HepG2 (cell line): ENCODE measurements around the gene PRKCD. TPM values are rescaled to one million over a fixed set of nuclear protein-coding genes. Genes with fewer than 3 reads are reported as not detected.

Source experiments
- ATAC-seq: fragments of 200-7000 bp; cut with Tn5 transposase; 3 replicates; pipeline ENCODE4 v1.9.1; 2020; ENCODE audit warnings: mild to moderate bottlenecking, moderate library complexity
- BruUV-seq: library from RNA; stranded (reverse); fragments of 400-500 nt; replicated peaks from 2 replicates; lab custom pipeline; 2021; lab: Mats Ljungman, UMichigan
- CTCF ChIA-PET: fragments of 300-600 bp; formaldehyde crosslinking; extraction: SDS; loops from one replicate; lab custom pipeline; 2021; ENCODE audit warnings: low total read pairs, inconsistent platforms, low intra/inter-chr PET ratio; lab: Yijun Ruan, JAX
- POLR2A ChIA-PET: fragments of 350-600 bp; sonication (Branson Sonifier 250); formaldehyde crosslinking; loops from one replicate; lab custom pipeline; 2020; ENCODE audit warnings: antibody characterized with exemption, inconsistent platforms; lab: Yijun Ruan, JAX
- DNase-seq: peaks from one replicate; pipeline ENCODE4 v3.0.0-alpha.2; 2015; ENCODE audit warnings: low spot score
- FAIRE-seq: peaks from 3 replicates; lab custom pipeline; 2011; peaks lifted over from hg19 to GRCh38; lab: Jason Lieb, UNC
- H2AFZ ChIP-seq: one replicate; pipeline ENCODE4 v1.6.1; 2011; ENCODE audit warnings: low read length, inconsistent platforms
- H3K27ac ChIP-seq: fragments of 300-600 bp; 3 replicates; pipeline ENCODE4 v1.8.0; 2011; ENCODE audit warnings: mixed run types, mild to moderate bottlenecking, mixed read lengths, low read length, inconsistent platforms; ENCODE audit not compliant: insufficient read depth; ENCODE audit errors: extremely low read length
- H3K27me3 ChIP-seq, 2 experiments: fragments of 200-600 bp in 1 of 2; 2 replicates in 1 of 2; 3 replicates in 1 of 2; pipeline versions ENCODE4 v1.6.0 to v1.8.0; 2011; ENCODE audit warnings: low read length in 2 of 2, mild to moderate bottlenecking in 2 of 2, moderate library complexity in 2 of 2, inconsistent platforms in 1 of 2; ENCODE audit not compliant: insufficient read depth in 2 of 2, control insufficient read depth in 1 of 2
- H3K36me3 ChIP-seq, 2 experiments: fragments of 200-600 bp in 1 of 2; replicated peaks in 1 of 2; 2 replicates in 1 of 2; 3 replicates in 1 of 2; pipeline versions ENCODE4 v1.5.1 to v1.8.0; 2011; ENCODE audit warnings: low read length in 2 of 2, inconsistent platforms in 1 of 2; ENCODE audit not compliant: insufficient read depth in 2 of 2, control insufficient read depth in 1 of 2
- H3K4me1 ChIP-seq: 2 replicates; pipeline ENCODE4 v1.5.1; 2012; ENCODE audit warnings: low read length, inconsistent platforms; ENCODE audit not compliant: insufficient read depth
- H3K4me2 ChIP-seq: 2 replicates; pipeline ENCODE4 v1.6.0; 2011; ENCODE audit warnings: low read depth, low read length, inconsistent platforms
- H3K4me3 ChIP-seq, 3 experiments: fragments of 200-600 bp in 1 of 3; sonication (generic), shearing (Covaris generic) in 1 of 3; replicated peaks in 1 of 3; 2 replicates each; pipeline ENCODE4 v1.5.1; 2011 to 2016; ENCODE audit warnings: low read length in 3 of 3, inconsistent platforms in 2 of 3, low read depth in 2 of 3, mild to moderate bottlenecking in 2 of 3, control low read depth in 1 of 3, mixed read lengths in 1 of 3; ENCODE audit not compliant: insufficient read depth in 1 of 3
- H3K79me2 ChIP-seq: one replicate; pipeline ENCODE4 v1.6.1; 2011; ENCODE audit warnings: low read length, inconsistent platforms; ENCODE audit not compliant: insufficient read depth
- H3K9ac ChIP-seq: 2 replicates; pipeline ENCODE4 v1.6.0; 2011; ENCODE audit warnings: mild to moderate bottlenecking, low read depth, low read length, inconsistent platforms; ENCODE audit not compliant: insufficient read depth
- H3K9me3 ChIP-seq: 2 replicates; pipeline ENCODE4 v1.5.1; 2012; ENCODE audit warnings: mild to moderate bottlenecking, low read length
- H4K20me1 ChIP-seq: 2 replicates; pipeline ENCODE4 v1.6.0; 2011; ENCODE audit warnings: inconsistent platforms, mild to moderate bottlenecking, low read length, moderate library complexity; ENCODE audit not compliant: insufficient read depth
- CREB3 ChIP-seq: sonication (generic); formaldehyde crosslinking; IDR thresholded peaks from 2 replicates; pipeline ENCODE4 v1.5.0; 2020; ENCODE audit warnings: missing genetic modification reagents
- ELF3 ChIP-seq: IDR thresholded peaks from 2 replicates; pipeline ENCODE4 v1.6.1; 2016; ENCODE audit warnings: missing genetic modification reagents, missing compliant biosample characterization
- GABPA ChIP-seq, 2 experiments: IDR thresholded peaks; 2 replicates each; pipeline ENCODE4 v1.6.1; 2011 to 2016; ENCODE audit warnings: low read depth in 2 of 2, low read length in 1 of 2, missing biosample characterization in 1 of 2, missing genetic modification characterization in 1 of 2
- HNRNPLL ChIP-seq: fragments of 200-400 bp; formaldehyde crosslinking; IDR thresholded peaks from 2 replicates; pipeline ENCODE4 v1.6.1; 2017; ENCODE audit warnings: mild to moderate bottlenecking, low read depth, low read length; ENCODE audit not compliant: poor library complexity, severe bottlenecking
- HNRNPUL1 ChIP-seq: fragments of 200-400 bp; formaldehyde crosslinking; IDR thresholded peaks from 2 replicates; pipeline ENCODE4 v1.6.1; 2017; ENCODE audit warnings: low read depth, mild to moderate bottlenecking, low read length, moderate library complexity
- KLF9 ChIP-seq: IDR thresholded peaks from 2 replicates; pipeline ENCODE4 v1.6.1; 2016; ENCODE audit warnings: low read depth
- MEIS2 ChIP-seq: sonication (generic); formaldehyde crosslinking; IDR thresholded peaks from 2 replicates; pipeline ENCODE4 v1.9.0; 2021; ENCODE audit warnings: mild to moderate bottlenecking, missing genetic modification reagents
- MIXL1 ChIP-seq: IDR thresholded peaks from 2 replicates; pipeline ENCODE4 v1.6.1; 2016
- NR2C2 ChIP-seq: sonication (generic); formaldehyde crosslinking; IDR thresholded peaks from 2 replicates; pipeline ENCODE4 v1.4.0; 2020; ENCODE audit warnings: missing genetic modification reagents, mild to moderate bottlenecking, moderate library complexity, borderline replicate concordance
- PPARG ChIP-seq: conservative IDR thresholded peaks from 2 replicates; pipeline ENCODE4 v1.6.1; 2016; ENCODE audit warnings: missing biosample characterization, missing genetic modification reagents
- PRDM10 ChIP-seq: sonication (generic); formaldehyde crosslinking; IDR thresholded peaks from 2 replicates; pipeline ENCODE4 v1.4.0; 2020; ENCODE audit warnings: low read depth, missing genetic modification reagents
- RCOR2 ChIP-seq: IDR thresholded peaks from 2 replicates; pipeline ENCODE4 v1.6.1; 2016; ENCODE audit warnings: missing biosample characterization, missing genetic modification reagents
- SKI ChIP-seq: fragments of 450-650 bp; IDR thresholded peaks from one replicate; pipeline ENCODE4 v1.6.1; 2018; ENCODE audit warnings: mild to moderate bottlenecking; ENCODE audit not compliant: partially characterized antibody
- TBL1XR1 ChIP-seq: fragments of 150-350 bp; IDR thresholded peaks from 2 replicates; pipeline ENCODE4 v1.6.1; 2014; ENCODE audit warnings: borderline replicate concordance, low read length; ENCODE audit not compliant: partially characterized antibody
- TCF12 ChIP-seq, 2 experiments: fragments of 450-650 bp in 1 of 2; sonication (generic) in 1 of 2; formaldehyde crosslinking in 1 of 2; IDR thresholded peaks; 2 replicates each; pipeline versions ENCODE4 v1.6.1 to v1.8.0; 2017 to 2022; ENCODE audit warnings: antibody characterized with exemption in 1 of 2, mild to moderate bottlenecking in 1 of 2, missing genetic modification reagents in 1 of 2, moderate library complexity in 1 of 2
- ZNF251 ChIP-seq: sonication (generic); formaldehyde crosslinking; IDR thresholded peaks from 2 replicates; pipeline ENCODE4 v1.9.0; 2021; ENCODE audit warnings: mild to moderate bottlenecking, missing genetic modification reagents
- ZNF451 ChIP-seq: sonication (generic); formaldehyde crosslinking; IDR thresholded peaks from 2 replicates; pipeline ENCODE4 v1.5.0; 2020; ENCODE audit warnings: mild to moderate bottlenecking, missing genetic modification reagents
- ZNF775 ChIP-seq: sonication (generic); formaldehyde crosslinking; IDR thresholded peaks from 2 replicates; pipeline ENCODE4 v1.4.0; 2020; ENCODE audit warnings: missing genetic modification reagents, mild to moderate bottlenecking, moderate library complexity, borderline replicate concordance
- ZNF781 ChIP-seq: sonication (generic); formaldehyde crosslinking; IDR thresholded peaks from 2 replicates; pipeline ENCODE4 v1.5.1; 2020; ENCODE audit warnings: borderline replicate concordance, mild to moderate bottlenecking, missing genetic modification reagents; ENCODE audit errors: not compliant biosample characterization
- WGBS: methylation state at CpG from one replicate; pipeline ENCODE4 v1.1.6; 2017; ENCODE audit warnings: low lambda C conversion rate; 5-methylcytosine and 5-hydroxymethylcytosine counted together
- in situ Hi-C: cut with HindIII; loops from 2 replicates; pipeline ENCODE4 v1.10.0; 2017; ENCODE audit warnings: low pct_unique_long_range_greater_than_20kb; ENCODE audit not compliant: extremely low pct_ligation_motif_present
- intact Hi-C: fragments of 100-400 bp; cut with micrococcal nuclease; formaldehyde crosslinking; loops from one replicate; pipeline ENCODE4 v1.10.0; 2022; ENCODE audit not compliant: unreplicated experiment
- polyA plus RNA-seq, 8 experiments: library from polyadenylated mRNA; depleted of rRNA in 3 of 8; stranded (reverse) in 7 of 8; unstranded in 1 of 8; fragments of >200 nt; fragmentation: Illumina TruSeq in 4 of 8; extraction: Trizol in 4 of 8; gene quantifications; 2 replicates each; pipeline versions ENCODE4 v1.2.1 to v1.2.3, GENCODE V29; 2011 to 2016; ENCODE audit warnings: low read depth in 4 of 8, missing spikeins in 1 of 8, mixed read lengths in 1 of 8; ENCODE audit not compliant: insufficient read depth in 1 of 8
- total RNA-seq, 5 experiments: library from RNA; depleted of rRNA; stranded (reverse); fragments of >200 nt; fragmentation: Illumina TruSeq; extraction: Trizol; gene quantifications; 2 replicates each; pipeline ENCODE4 v1.2.3, GENCODE V29; 2016; ENCODE audit warnings: low read depth in 1 of 5

PRKCD gene
- total and polyA plus RNA-seq, 2 of the 13 experiments (the other 11 are each of a cell fraction or from before 2014, with no cell fraction given), result 1.6 to 40.7 TPM

- Histone ChIP-seq H3K79me2 (peaks cover 7% of the 10 kb centered on the region), H3K36me3 (peaks cover 24 to 55% of the 10 kb centered on the region in 2 experiments), H3K4me3 (no peak overlapping the region), H3K27ac (no peak overlapping the region), H4K20me1 (no peaks in the 10 kb centered on the region), H3K4me2 (no peak overlapping the region), H2AFZ (no peak overlapping the region), H3K4me1 (peaks cover 7% of the 10 kb centered on the region), H3K9ac (no peak overlapping the region), H3K27me3 (no peaks in the 10 kb centered on the region), H3K9me3 (no peaks in the 10 kb centered on the region)
- no peak for ATAC-seq
- TF ChIP-seq ZNF451 (CRISPR knock-in tag), result no peak
- no peak for TF ChIP-seq TBL1XR1
- no peak for TF ChIP-seq NR2C2 (CRISPR knock-in tag)
- TF ChIP-seq ELF3 (CRISPR knock-in tag), result no peak
- no peak for TF ChIP-seq MEIS2
- no peak for TF ChIP-seq ZNF775 (CRISPR knock-in tag)
- no peak for TF ChIP-seq ZNF781
- no peak for TF ChIP-seq PPARG
- no peak for TF ChIP-seq SKI
- TF ChIP-seq TCF12 (IDR thresholded peaks at IDR 0.05), result no peak
- TF ChIP-seq TCF12 (CRISPR knock-in tag; IDR thresholded peaks at IDR 0.05), result no peak
- no peak for TF ChIP-seq RCOR2 (CRISPR knock-in tag)
- TF ChIP-seq KLF9 (CRISPR knock-in tag), result no peak
- no peak for TF ChIP-seq HNRNPLL
- no peak for TF ChIP-seq CREB3 (CRISPR knock-in tag)
- TF ChIP-seq GABPA (IDR thresholded peaks at IDR 0.05; ENCODE audit: low read depth, low read length), result no peak
- no peak for TF ChIP-seq GABPA (CRISPR knock-in tag; IDR thresholded peaks at IDR 0.05; ENCODE audit: low read depth)
- no peak for TF ChIP-seq ZNF251 (CRISPR knock-in tag)
- TF ChIP-seq HNRNPUL1, result no peak
- TF ChIP-seq PRDM10, result no peak
- no peak for TF ChIP-seq MIXL1
- CTCF ChIA-PET, result no interaction called here
- no TSS peak for BruUV-seq
- WGBS, result 98% methylated on average over 5 of the region's 6 CpGs
- intact Hi-C loops, result no loop called here
- POLR2A ChIA-PET, result no interaction called here
- FAIRE-seq, result no peak
- in situ Hi-C loops, result no loop called here
- DNase-seq, result no peak
These were observed 37.1 kb upstream of the PRKCD start for GRCh38 chr3:53123953-53124352.
